SK-N-SH (cell line): ENCODE measurements around the gene KCNG4. TPM values are rescaled to one million over a fixed set of nuclear protein-coding genes. Genes with fewer than 3 reads are reported as not detected.
A peak's percentile ranks its signal among the peaks of the same experiment; 100 is the strongest.

ENCODE experiments used
- CTCF ChIA-PET: fragments of 300-600, 350-600 bp; formaldehyde crosslinking; extraction: SDS; loops from one replicate; lab custom pipeline; 2021; lab: Yijun Ruan, JAX
- POLR2A ChIA-PET: fragments of 350-600 bp; sonication (Branson Sonifier 250); formaldehyde crosslinking; extraction: SDS; loops from one replicate; lab custom pipeline; 2020; ENCODE audit warnings: antibody characterized with exemption, inconsistent platforms; lab: Yijun Ruan, JAX
- DNase-seq: peaks from one replicate; pipeline ENCODE4 v3.0.0; 2012
- H2AFZ ChIP-seq: fragments of 200-600 bp; sonication (generic); 2 replicates; pipeline ENCODE4 v1.8.1; 2016; ENCODE audit warnings: antibody characterized with exemption, mild to moderate bottlenecking, low read depth
- H3F3A ChIP-seq: fragments of 200-600 bp; sonication (generic); replicated peaks from 2 replicates; pipeline ENCODE3; 2016; ENCODE audit warnings: antibody characterized with exemption, mild to moderate bottlenecking; ENCODE audit not compliant: insufficient read depth
- H3K27ac ChIP-seq, 2 experiments: fragments of 200-500 bp in 1 of 2; fragments of 200-600 bp in 1 of 2; sonication (Bioruptor generic) in 1 of 2; sonication (generic), shearing (Covaris generic) in 1 of 2; 2 replicates each; pipeline versions ENCODE4 v1.5.1 to v1.6.1; 2014 to 2016; ENCODE audit warnings: low read depth in 2 of 2, inconsistent platforms in 1 of 2, low read length in 1 of 2, mild to moderate bottlenecking in 1 of 2, mixed read lengths in 1 of 2
- H3K27me3 ChIP-seq: fragments of 200-600 bp; sonication (generic), shearing (Covaris generic); 2 replicates; pipeline ENCODE4 v1.6.1; 2016; ENCODE audit warnings: mixed run types; ENCODE audit not compliant: insufficient read depth
- H3K36me3 ChIP-seq, 2 experiments: fragments of 200-500 bp in 1 of 2; fragments of 200-600 bp in 1 of 2; sonication (Bioruptor generic) in 1 of 2; sonication (generic) in 1 of 2; replicated peaks in 1 of 2; 2 replicates each; pipeline versions ENCODE3 to v1.5.1; 2014 to 2016; ENCODE audit warnings: low read length in 1 of 2, mild to moderate bottlenecking in 1 of 2; ENCODE audit not compliant: insufficient read depth in 2 of 2, control insufficient read depth in 1 of 2
- H3K4me1 ChIP-seq, 2 experiments: fragments of 200-500 bp in 1 of 2; fragments of 200-600 bp in 1 of 2; sonication (Bioruptor generic) in 1 of 2; sonication (generic), shearing (Covaris generic) in 1 of 2; 2 replicates each; pipeline versions ENCODE4 v1.5.1 to v1.6.1; 2014 to 2016; ENCODE audit warnings: low read depth in 1 of 2, low read length in 1 of 2, mixed run types in 1 of 2; ENCODE audit not compliant: insufficient read depth in 2 of 2, control insufficient read depth in 1 of 2
- H3K4me2 ChIP-seq: fragments of 200-600 bp; sonication (generic), shearing (Covaris generic); 2 replicates; pipeline ENCODE4 v1.6.1; 2017; ENCODE audit warnings: mixed run types
- H3K4me3 ChIP-seq, 2 experiments: fragments of 200-500 bp in 1 of 2; fragments of 200-600 bp in 1 of 2; sonication (Bioruptor generic) in 1 of 2; sonication (generic), shearing (Covaris generic) in 1 of 2; 2 replicates each; pipeline versions ENCODE4 v1.5.1 to v1.8.1; 2014 to 2016; ENCODE audit warnings: low read depth in 2 of 2, inconsistent platforms in 1 of 2, low read length in 1 of 2, mild to moderate bottlenecking in 1 of 2, mixed read lengths in 1 of 2, moderate library complexity in 1 of 2
- H3K79me2 ChIP-seq: fragments of 200-600 bp; sonication (generic); 2 replicates; pipeline ENCODE4 v1.8.1; 2017; ENCODE audit warnings: mild to moderate bottlenecking; ENCODE audit not compliant: insufficient read depth
- H3K9ac ChIP-seq: fragments of 200-600 bp; sonication (generic); 2 replicates; pipeline ENCODE4 v1.6.1; 2017; ENCODE audit warnings: mixed run types
- H3K9me2 ChIP-seq: fragments of 200-600 bp; sonication (generic); 2 replicates; pipeline ENCODE4 v1.6.1; 2017; ENCODE audit warnings: mixed run types
- H3K9me3 ChIP-seq: fragments of 200-600 bp; sonication (generic); 2 replicates; pipeline ENCODE4 v1.6.1; 2017; ENCODE audit warnings: mixed run types, mild to moderate bottlenecking, moderate library complexity
- H4K20me1 ChIP-seq: fragments of 200-600 bp; sonication (generic); 2 replicates; pipeline ENCODE4 v1.6.1; 2017; ENCODE audit warnings: mild to moderate bottlenecking, mixed run types; ENCODE audit not compliant: insufficient read depth
- CHD2 ChIP-seq: fragments of 150-350 bp; IDR thresholded peaks from 2 replicates; pipeline ENCODE4 v1.6.1; 2018; ENCODE audit warnings: low read length; ENCODE audit not compliant: partially characterized antibody
- CTCF ChIP-seq: fragments of 200-600 bp; sonication (generic); IDR thresholded peaks from 2 replicates; pipeline ENCODE4 v1.6.1; 2017; ENCODE audit warnings: antibody characterized with exemption, mild to moderate bottlenecking, moderate library complexity
- EP300 ChIP-seq, 2 experiments: IDR thresholded peaks; 2 replicates each; pipeline versions ENCODE4 v1.4.0 to v1.6.1; 2012; ENCODE audit warnings: borderline replicate concordance in 1 of 2, low read depth in 1 of 2, low read length in 1 of 2
- FOXJ3 ChIP-seq: sonication (generic); formaldehyde crosslinking; IDR thresholded peaks from 2 replicates; pipeline ENCODE4 v1.5.1; 2020; ENCODE audit warnings: mild to moderate bottlenecking, missing genetic modification reagents
- GATA2 ChIP-seq: sonication (generic); formaldehyde crosslinking; IDR thresholded peaks from 2 replicates; pipeline ENCODE4 v1.5.0; 2020; ENCODE audit warnings: mild to moderate bottlenecking, missing genetic modification reagents
- IRF3 ChIP-seq: fragments of 150-350 bp; IDR thresholded peaks from 2 replicates; pipeline ENCODE4 v1.6.1; 2016; ENCODE audit warnings: mild to moderate bottlenecking, low read depth, low read length
- JUND ChIP-seq: IDR thresholded peaks from 2 replicates; pipeline ENCODE4 v1.4.0; 2012
- MXI1 ChIP-seq: IDR thresholded peaks from 2 replicates; pipeline ENCODE4 v1.6.1; 2012; ENCODE audit warnings: mild to moderate bottlenecking, low read depth, low read length, improper control_type of control experiment
- PBX3 ChIP-seq: IDR thresholded peaks from 2 replicates; pipeline ENCODE4; 2012
- RAD21 ChIP-seq: IDR thresholded peaks from 2 replicates; pipeline ENCODE4 v1.6.1; 2012; ENCODE audit warnings: mild to moderate bottlenecking, low read length
- RCOR1 ChIP-seq: fragments of 150-350 bp; IDR thresholded peaks from 2 replicates; pipeline ENCODE4 v1.6.1; 2017; ENCODE audit warnings: antibody characterized with exemption, low read length
- RXRA ChIP-seq: IDR thresholded peaks from 2 replicates; pipeline ENCODE4 v1.4.0; 2012; ENCODE audit warnings: low read depth, mild to moderate bottlenecking, borderline replicate concordance
- SIN3A ChIP-seq: IDR thresholded peaks from 2 replicates; pipeline ENCODE4 v1.6.1; 2012; ENCODE audit warnings: low read depth, mild to moderate bottlenecking, low read length, moderate library complexity, borderline replicate concordance
- TAF1 ChIP-seq: IDR thresholded peaks from 2 replicates; pipeline ENCODE4 v1.6.1; 2012; ENCODE audit warnings: low read depth, mild to moderate bottlenecking, low read length, moderate library complexity, borderline replicate concordance
- TEAD4 ChIP-seq: IDR thresholded peaks from 2 replicates; pipeline ENCODE4 v1.4.0; 2012; ENCODE audit warnings: mild to moderate bottlenecking, borderline replicate concordance; ENCODE audit not compliant: insufficient read depth
- USF1 ChIP-seq: IDR thresholded peaks from 2 replicates; pipeline ENCODE4 v1.4.0; 2012; ENCODE audit warnings: low read depth, borderline replicate concordance
- WGBS: methylation state at CpG from one replicate; pipeline ENCODE4 v1.1.6; 2017; ENCODE audit warnings: low lambda C conversion rate; 5-methylcytosine and 5-hydroxymethylcytosine counted together
- polyA plus RNA-seq, 3 experiments: library from polyadenylated mRNA; depleted of rRNA; stranded (reverse); fragments of >200 nt; gene quantifications; 2 replicates each; pipeline ENCODE4 v1.2.3, GENCODE V29; 2012

Gene KCNG4
- polyA plus RNA-seq, 1 of the 3 experiments (the other 2 are of a cell fraction), result not detected

- Histone ChIP-seq H3F3A (no peaks in the 10 kb centered on the region), H3K36me3 (no peaks in the 10 kb centered on the region), H3K4me3 (no peak within 1 kb of the TSS), H3K4me1 (peaks cover 0 to 2% of the 10 kb centered on the region in 2 experiments; a peak in 1 of 4 replicates), H3K4me2 (no peak within 1 kb of the TSS), H4K20me1 (no peaks in the 10 kb centered on the region), H3K9me2 (no peaks in the 10 kb centered on the region), H3K27me3 (no peaks in the 10 kb centered on the region), H3K79me2 (peaks cover 10% of the 10 kb centered on the region), H3K9ac (no peak within 1 kb of the TSS), H3K27ac (no peak within 1 kb of the TSS), H3K9me3 (no peaks in the 10 kb centered on the region), H2AFZ (no peak within 1 kb of the TSS)
- ChIA-PET CTCF (interaction anchor here (5.6 kb wide), 1 partner anchor 15 kb away, joined by 62 read pairs; no protein-coding TSS in a partner anchor), POLR2A (no interaction called here)
- peak; percentile 63 for DNase-seq
- WGBS, result 91% methylated on average over 15 of the region's 47 CpGs
- TF ChIP-seq RAD21 (no peak), CHD2 (no peak), TEAD4 (no peak), SIN3A (no peak), JUND (no peak), IRF3 (no peak), TAF1 (no peak), PBX3 (peak; percentile 81), RXRA (no peak)
Measured at GRCh38 chr16:84190731-84191388, 49.0 kb downstream of the KCNG4 start, which contains the start of gene ADAD2. Gene ADAD2, plus strand, starts transcription at chr16:84191157. Its CDS starts 74 bp downstream, at chr16:84191231.

- POLR2A ChIA-PET, result interaction anchor here (0.5 to 1.4 kb wide), 5 partner anchors 8 to 1439 kb away, joined by 3 to 7 read pairs (median 3); partner anchors contain the start of gene MBTPS1
- peak; percentile 99 for DNase-seq
- Histone ChIP-seq H3K79me2 (peaks cover 33% of the 10 kb centered on the region), H3K4me2 (peak within 1 kb of the TSS; percentile 92), H3K9me2 (no peaks in the 10 kb centered on the region), H3K4me1 (peaks cover 0 to 11% of the 10 kb centered on the region in 2 experiments; a peak in 1 of 4 replicates), H3K4me3 (peak within 1 kb of the TSS; percentile 96 to 100), H3K9me3 (no peaks in the 10 kb centered on the region), H2AFZ (peak within 1 kb of the TSS; percentile 97), H3K36me3 (peaks cover 0 to 32% of the 10 kb centered on the region in 2 experiments), H3K27me3 (no peaks in the 10 kb centered on the region), H3F3A (no peaks in the 10 kb centered on the region), H3K9ac (peak within 1 kb of the TSS; percentile 88), H4K20me1 (no peaks in the 10 kb centered on the region), H3K27ac (peak within 1 kb of the TSS; percentile 51 to 64; a peak in 3 of 4 replicates)
- 7% methylated on average over 22 of the region's 55 CpGs for WGBS
- CTCF ChIA-PET, result interaction anchor here (0.6 to 5.6 kb wide), 71 partner anchors 8 to 307 kb away, joined by 3 to 62 read pairs (median 4); partner anchors contain the start of genes DNAAF1, HSDL1, KCNG4 and MBTPS1
- TF ChIP-seq JUND (no peak), EP300 (IDR thresholded peaks at IDR 0.05; ENCODE audit: borderline replicate concordance in 1 of 2, low read depth in 1 of 2, low read length in 1 of 2) (no peak; a peak in 1 of 4 replicates), MXI1 (peak; percentile 87), RCOR1 (peak; percentile 86), SIN3A (0 out of 2 replicates have a peak, but pooled peaks have one; percentile 47), IRF3 (no peak), USF1 (no peak), FOXJ3 (CRISPR knock-in tag) (0 out of 2 replicates have a peak, but pooled peaks have one; percentile 35), GATA2 (CRISPR knock-in tag) (no peak), CHD2 (peak; percentile 79), CTCF (peak; percentile 91), TAF1 (peak; percentile 58; the same call in 1 of the 2 replicates)
Measured at GRCh38 chr16:84186685-84187437, 53.0 kb downstream of the KCNG4 start, which contains the start of gene TAF1C. Gene TAF1C, minus strand, starts transcription at chr16:84187057. Its CDS starts 2,069 bp downstream, at chr16:84184988.
